ENCODE measurements around the gene FIGN.

DNA sequence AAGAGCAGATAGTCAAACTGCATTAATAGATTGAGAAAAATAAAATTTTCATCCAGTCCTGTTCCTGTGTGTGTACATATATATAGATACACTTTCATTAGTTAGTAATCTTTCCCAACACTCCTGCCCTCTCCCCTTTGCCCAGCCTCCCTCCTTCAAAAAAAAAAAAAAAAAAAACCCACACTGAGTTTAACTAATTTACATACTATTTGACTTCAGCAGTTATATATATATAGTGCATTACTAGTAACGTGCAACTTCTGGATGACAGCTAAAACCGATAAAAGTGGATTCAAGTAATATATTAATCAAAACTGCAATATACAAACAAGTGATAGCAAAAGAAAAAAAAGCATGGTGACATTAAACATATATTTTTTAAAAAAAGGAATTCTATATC lies 1.4 kb downstream of the FIGN start:
- no peak for TF ChIP-seq EP300 (IDR thresholded peaks at IDR 0.05; ENCODE audit: borderline replicate concordance in 1 of 2, low read depth in 2 of 2, low read length in 2 of 2)
- TF ChIP-seq POLR2AphosphoS5 (IDR thresholded peaks at IDR 0.05; ENCODE audit: low read depth, low read length): no peak
- no peak for TF ChIP-seq CTCF (IDR thresholded peaks at IDR 0.05; ENCODE audit: control extremely low read depth in 1 of 3, insufficient read depth in 1 of 3, low read depth in 1 of 3, low read length in 3 of 3)
- TF ChIP-seq TAF1 (IDR thresholded peaks at IDR 0.05; ENCODE audit: low read depth, low read length): no peak

Measured in H1 (cell line).